ENCODE data around the gene PUM2. TPM values are rescaled to one million over a fixed set of nuclear protein-coding genes. Genes with fewer than 3 reads are reported as not detected.

PUM2 gene
- total and polyA plus RNA-seq, 2 of the 8 experiments (the other 6 are each of a cell fraction or from before 2014, with no cell fraction given): 46.6 to 114 TPM

- Histone ChIP-seq H3K27me3 (replicated peaks in 1 of 4; ENCODE audit: control insufficient read depth in 3 of 4, extremely low read depth in 1 of 4, insufficient read depth in 3 of 4, low read length in 3 of 4) (no peaks in the 10 kb centered on the region), H3K4me2 (ENCODE audit: insufficient read depth in 1 of 2, low read depth in 2 of 2, low read length in 2 of 2) (no peak overlapping the region), H4K91ac (replicated peaks; ENCODE audit: insufficient read length, low read length) (no peak overlapping the region), H2BK15ac (ENCODE audit: low read length) (no peak overlapping the region), H4K20me1 (replicated peaks in 1 of 2; ENCODE audit: control insufficient read depth in 1 of 2, insufficient read depth in 2 of 2, low read length in 2 of 2) (peaks cover 2 to 5% of the 10 kb centered on the region in 2 experiments), H3K23ac (ENCODE audit: insufficient read length) (no peak overlapping the region), H2BK20ac (ENCODE audit: low read length) (no peak overlapping the region), H3K79me1 (ENCODE audit: low read depth, low read length) (no peaks in the 10 kb centered on the region), H3K79me2 (ENCODE audit: control insufficient read depth in 1 of 2, insufficient read depth in 2 of 2, low read length in 2 of 2) (peaks cover 0 to 25% of the 10 kb centered on the region in 2 experiments; a peak in 2 of 4 replicates), H2AFZ (ENCODE audit: low read length) (no peak overlapping the region), H3K9me3 (ENCODE audit: insufficient read depth in 2 of 2, low read depth in 1 of 2, low read length in 1 of 2) (no peaks in the 10 kb centered on the region), H3K9ac (replicated peaks in 1 of 4; ENCODE audit: extremely low read depth in 1 of 4, low read depth in 3 of 4, low read length in 3 of 4) (peak overlapping the region in 1 of 4 experiments; percentile 49; a peak in 1 of 7 replicates), H2BK120ac (replicated peaks; ENCODE audit: low read depth, low read length) (no peak overlapping the region), H3K4ac (replicated peaks; ENCODE audit: insufficient read length, low read depth, low read length) (no peak overlapping the region), H3K14ac (ENCODE audit: insufficient read length) (no peak overlapping the region), H3K18ac (ENCODE audit: extremely low read depth, low read length) (no peak overlapping the region), H4K8ac (ENCODE audit: extremely low read depth, insufficient read depth, low read length) (no peak overlapping the region), H2BK12ac (ENCODE audit: low read depth, low read length) (no peak overlapping the region), H3K23me2 (ENCODE audit: low read depth, low read length) (no peaks in the 10 kb centered on the region), H3K4me3 (ENCODE audit: extremely low read depth in 1 of 4, insufficient read depth in 2 of 4, low read depth in 3 of 4, low read length in 4 of 4) (no peak overlapping the region), H2AK5ac (ENCODE audit: low read depth, low read length) (no peak overlapping the region), H2BK5ac (ENCODE audit: low read depth, low read length) (no peak overlapping the region), H4K5ac (ENCODE audit: insufficient read length, low read depth, low read length) (no peak overlapping the region), H3K27ac (ENCODE audit: low read depth, low read length) (no peak overlapping the region), H3K56ac (replicated peaks; ENCODE audit: insufficient read length, low read depth, low read length) (no peak overlapping the region), H3K36me3 (ENCODE audit: control insufficient read depth in 2 of 4, insufficient read depth in 4 of 4, low read length in 3 of 4) (peaks cover 10 to 58% (median 23%) of the 10 kb centered on the region in 4 experiments), H3K4me1 (replicated peaks in 1 of 4; ENCODE audit: control insufficient read depth in 3 of 4, insufficient read depth in 4 of 4, low read length in 3 of 4) (peaks cover 0 to 6% (median 1%) of the 10 kb centered on the region in 4 experiments; a peak in 2 of 7 replicates)
- CTCF ChIA-PET (ENCODE audit: partially characterized antibody): interaction anchor here (0.6 to 3.4 kb wide), 45 partner anchors 9 to 356 kb away, joined by 3 to 24 read pairs (median 4); partner anchors contain the start of gene SDC1
- FAIRE-seq (peak; percentile 96), DNase-seq (ENCODE audit: low read depth in 1 of 2, low spot score in 2 of 2) (peak; percentile 43 to 52)
- POLR2A ChIA-PET (ENCODE audit: partially characterized antibody): interaction anchor here (0.6 to 1.6 kb wide), 4 partner anchors 8 to 32 kb away, joined by 3 to 4 read pairs (median 4); no protein-coding TSS in a partner anchor
- 71% methylated on average over 7 of the region's 7 CpGs; no CpG with 5 or more reads in 1 of the 2 experiments for WGBS, 2 experiments (ENCODE audit: extremely low coverage in 1 of 2, insufficient coverage in 1 of 2, insufficient read length in 1 of 2, insufficient replicate concordance in 2 of 2, low coverage in 1 of 2, low lambda C conversion rate in 2 of 2, missing lambda C conversion rate in 1 of 2)
- TF ChIP-seq KDM5A (IDR thresholded peaks at IDR 0.05; ENCODE audit: low read length) (no peak), SP1 (IDR thresholded peaks at IDR 0.05; ENCODE audit: low read depth, low read length) (no peak), POLR2AphosphoS5 (IDR thresholded peaks at IDR 0.05; ENCODE audit: low read depth, low read length) (no peak), NANOG (IDR thresholded peaks at IDR 0.05; ENCODE audit: insufficient read depth, low read depth, low read length, poor library complexity, severe bottlenecking) (no peak), MAX (IDR thresholded peaks at IDR 0.05) (peak; percentile 49; the same call in 1 of the 2 replicates), TAF1 (IDR thresholded peaks at IDR 0.05; ENCODE audit: low read depth, low read length) (no peak), PHF8 (conservative IDR thresholded peaks at IDR 0.05; ENCODE audit: low read depth, low read length) (no peak), EGR1 (IDR thresholded peaks at IDR 0.05; ENCODE audit: borderline replicate concordance, low read depth, low read length) (no peak), RBBP5 (IDR thresholded peaks at IDR 0.05; ENCODE audit: borderline replicate concordance, low read depth, low read length) (no peak), CEBPB (IDR thresholded peaks at IDR 0.05; ENCODE audit: low read depth, low read length) (no peak), HDAC2 (IDR thresholded peaks at IDR 0.05; ENCODE audit: borderline replicate concordance in 1 of 2, low read depth in 2 of 2, low read length in 2 of 2) (no peak), FOSL1 (IDR thresholded peaks at IDR 0.05; ENCODE audit: insufficient read depth, low read depth, low read length) (no peak), YY1 (IDR thresholded peaks at IDR 0.05; ENCODE audit: low read depth, low read length) (peak; percentile 54; the same call in 1 of the 2 replicates)
Observed at GRCh38 chr2:20291106-20291564, 59.5 kb downstream of the PUM2 start.

Data from H1 (cell line).